Measurements from ENCODE around the gene CASP12. TPM values are rescaled to one million over a fixed set of nuclear protein-coding genes. Genes with fewer than 3 reads are reported as not detected.

The CASP12 gene
- polyA plus RNA-seq, 5 donors, result 0.89 to 1.9 (median 0.99) TPM

GRCh38 chr11:104837969-104838639 is 60.2 kb downstream of the CASP12 start:
- no peak for DNase-seq

GRCh38 chr11:104836691-104837090 is 61.6 kb downstream of the CASP12 start:
- peak in 1 of 2 donors; percentile 24 for DNase-seq

Other genes starting within 250 kb of the CASP12 start
- gene CASP4, start 70.1 kb upstream of the CASP12 start, polyA plus RNA-seq (ENCODE audit: insufficient read depth in 1 of 5, insufficient read length in 5 of 5, low replicate concordance in 1 of 5), result 100 to 1,000 TPM in 1 of 5 donors, 10 to 100 TPM in 4; 69.5 to 103 (median 73.9) TPM
- gene CASP5, start 124.7 kb upstream of the CASP12 start, polyA plus RNA-seq (ENCODE audit: insufficient read depth in 1 of 5, insufficient read length in 5 of 5, low replicate concordance in 1 of 5), result under 1 TPM; 0.21 to 0.44 (median 0.36) TPM
- 10 to 100 TPM; 23.3 to 34.6 (median 28.5) TPM for gene CASP1, start 136.7 kb upstream of the CASP12 start, polyA plus RNA-seq (ENCODE audit: insufficient read depth in 1 of 5, insufficient read length in 5 of 5, low replicate concordance in 1 of 5)
- 10 to 100 TPM; 18.6 to 31.2 (median 22.8) TPM for gene CARD16, start 146.9 kb upstream of the CASP12 start, polyA plus RNA-seq (ENCODE audit: insufficient read depth in 1 of 5, insufficient read length in 5 of 5, low replicate concordance in 1 of 5)
- under 1 TPM in 1 of 5 donors, not detected in 4; 0.30 TPM for gene CARD18, start 241.3 kb upstream of the CASP12 start, polyA plus RNA-seq (ENCODE audit: insufficient read depth in 1 of 5, insufficient read length in 5 of 5, low replicate concordance in 1 of 5)